SU-DHL-6 (cell line): ENCODE data around the gene CR1L.

ENCODE experiments used
- EZH2phosphoT487 ChIP-seq: fragments of 200-600 bp; sonication (generic), shearing (Covaris generic); conservative IDR thresholded peaks from 2 replicates; pipeline ENCODE4 v1.6.1; 2018; ENCODE audit warnings: mild to moderate bottlenecking, antibody characterized with exemption, low read length, moderate library complexity, mixed read lengths
- TF ChIP-seq, protein P1 (sequence below): fragments of 200-600 bp; sonication (generic); IDR thresholded peaks from one replicate; pipeline ENCODE4 v1.5.1; 2017; ENCODE audit warnings: antibody characterized with exemption, mild to moderate bottlenecking, low read length, moderate library complexity; ENCODE audit not compliant: insufficient read depth, poor library complexity, severe bottlenecking

- TF ChIP-seq, protein P1, sequence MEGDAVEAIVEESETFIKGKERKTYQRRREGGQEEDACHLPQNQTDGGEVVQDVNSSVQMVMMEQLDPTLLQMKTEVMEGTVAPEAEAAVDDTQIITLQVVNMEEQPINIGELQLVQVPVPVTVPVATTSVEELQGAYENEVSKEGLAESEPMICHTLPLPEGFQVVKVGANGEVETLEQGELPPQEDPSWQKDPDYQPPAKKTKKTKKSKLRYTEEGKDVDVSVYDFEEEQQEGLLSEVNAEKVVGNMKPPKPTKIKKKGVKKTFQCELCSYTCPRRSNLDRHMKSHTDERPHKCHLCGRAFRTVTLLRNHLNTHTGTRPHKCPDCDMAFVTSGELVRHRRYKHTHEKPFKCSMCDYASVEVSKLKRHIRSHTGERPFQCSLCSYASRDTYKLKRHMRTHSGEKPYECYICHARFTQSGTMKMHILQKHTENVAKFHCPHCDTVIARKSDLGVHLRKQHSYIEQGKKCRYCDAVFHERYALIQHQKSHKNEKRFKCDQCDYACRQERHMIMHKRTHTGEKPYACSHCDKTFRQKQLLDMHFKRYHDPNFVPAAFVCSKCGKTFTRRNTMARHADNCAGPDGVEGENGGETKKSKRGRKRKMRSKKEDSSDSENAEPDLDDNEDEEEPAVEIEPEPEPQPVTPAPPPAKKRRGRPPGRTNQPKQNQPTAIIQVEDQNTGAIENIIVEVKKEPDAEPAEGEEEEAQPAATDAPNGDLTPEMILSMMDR: no peak
- no peak for TF ChIP-seq EZH2phosphoT487
These were observed 117.7 kb downstream of the CR1L start for GRCh38 chr1:207762622-207763021.
